NT2/D1 (cell line): ENCODE measurements around the gene KREMEN2.

Experiments used
- SUZ12 ChIP-seq: IDR thresholded peaks from 2 replicates; pipeline ENCODE4 v1.6.1; 2011; ENCODE audit not compliant: insufficient read length, insufficient read depth; ENCODE audit errors: extremely low read depth
- YY1 ChIP-seq: IDR thresholded peaks from 2 replicates; pipeline ENCODE4 v1.6.1; 2011; ENCODE audit not compliant: insufficient read length, insufficient read depth
- ZNF274 ChIP-seq: IDR thresholded peaks from 2 replicates; pipeline ENCODE4 v1.6.1; 2011; ENCODE audit warnings: mild to moderate bottlenecking, low read depth, low read length

DNA sequence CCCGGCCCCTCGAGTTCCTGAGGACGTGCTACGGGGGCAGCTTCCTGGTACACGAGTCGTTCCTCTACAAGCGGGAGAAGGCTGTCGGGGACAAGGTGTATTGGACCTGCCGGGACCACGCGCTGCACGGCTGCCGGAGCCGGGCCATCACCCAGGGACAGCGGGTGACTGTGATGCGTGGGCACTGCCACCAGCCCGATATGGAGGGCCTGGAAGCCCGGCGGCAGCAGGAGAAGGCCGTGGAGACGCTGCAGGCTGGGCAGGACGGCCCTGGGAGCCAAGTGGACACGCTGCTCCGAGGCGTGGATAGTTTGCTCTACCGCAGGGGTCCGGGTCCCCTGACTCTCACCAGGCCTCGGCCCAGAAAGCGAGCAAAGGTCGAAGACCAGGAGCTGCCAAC lies 30.9 kb upstream of the KREMEN2 start:
- no peak for TF ChIP-seq ZNF274
- no peak for TF ChIP-seq YY1
- no peak for TF ChIP-seq SUZ12
